ENCODE data around the gene SLC49A3. TPM values are rescaled to one million over a fixed set of nuclear protein-coding genes. Genes with fewer than 3 reads are reported as not detected.
"Not testable (repeated sequence)": the region's sequence is repeated elsewhere in the genome, so short reads cannot be mapped to it uniquely, and the experiment has no call there.

Gene SLC49A3
- total RNA-seq, 2 donors from 2014 or later, result 10.0 to 12.0 TPM

GRCh38 chr4:710116-710515 lies 21.2 kb upstream of the SLC49A3 start:
- Histone ChIP-seq H3K9me3 (no peaks in the 10 kb centered on the region), H3K4me3 (no peak overlapping the region), H3K36me3 (no peaks in the 10 kb centered on the region), H3K27ac (no peak overlapping the region), H3K4me1 (peaks cover 0 to 38% of the 10 kb centered on the region in 2 donors), H3K27me3 (no peaks in the 10 kb centered on the region)
- no peak for DNase-seq (ENCODE audit: low spot score)
- TF ChIP-seq CTCF (IDR thresholded peaks at IDR 0.05), result no peak

GRCh38 chr4:709348-709747 lies 20.4 kb upstream of the SLC49A3 start:
- no peak for DNase-seq (ENCODE audit: low spot score)
- peaks cover 0 to 43% of the 10 kb centered on the region in 2 donors for H3K4me1 ChIP-seq
- TF ChIP-seq CTCF (IDR thresholded peaks at IDR 0.05), result no peak

GRCh38 chr4:708631-708933 lies 19.6 kb upstream of the SLC49A3 start:
- peaks cover 0 to 43% of the 10 kb centered on the region in 2 donors for H3K4me1 ChIP-seq
- no peaks in the 10 kb centered on the region for H3K27me3 ChIP-seq
- H3K9me3 ChIP-seq, result no peaks in the 10 kb centered on the region
- H3K27ac ChIP-seq, result no peak overlapping the region
- TF ChIP-seq CTCF (IDR thresholded peaks at IDR 0.05), result no peak
- H3K4me3 ChIP-seq, result no peak overlapping the region
- DNase-seq (ENCODE audit: low spot score), result no peak
- H3K36me3 ChIP-seq, result no peaks in the 10 kb centered on the region

More at GRCh38 chr4:709348-709747, 20.4 kb upstream of the SLC49A3 start:
- H3K27ac ChIP-seq, result no peak overlapping the region
- H3K4me3 ChIP-seq, result no peak overlapping the region
- no peaks in the 10 kb centered on the region for H3K27me3 ChIP-seq
- no peaks in the 10 kb centered on the region for H3K9me3 ChIP-seq
- no peaks in the 10 kb centered on the region for H3K36me3 ChIP-seq

- Histone ChIP-seq H3K4me1 (peaks cover 0 to 43% of the 10 kb centered on the region in 2 donors), H3K9me3 (no peaks in the 10 kb centered on the region), H3K4me3 (no peak overlapping the region), H3K36me3 (no peaks in the 10 kb centered on the region), H3K27me3 (no peaks in the 10 kb centered on the region), H3K27ac (no peak overlapping the region)
- DNase-seq (ENCODE audit: low spot score), result no peak
- no peak for TF ChIP-seq CTCF (IDR thresholded peaks at IDR 0.05)
Measured at GRCh38 chr4:707929-708630, 19.1 kb upstream of the SLC49A3 start.

- H3K27me3 ChIP-seq, result no peaks in the 10 kb centered on the region
- peaks cover 0 to 43% of the 10 kb centered on the region in 2 donors for H3K4me1 ChIP-seq
- peak overlapping the region in 1 of 2 donors; percentile 42 for H3K27ac ChIP-seq
- TF ChIP-seq CTCF (IDR thresholded peaks at IDR 0.05), result no peak
- H3K9me3 ChIP-seq, result no peaks in the 10 kb centered on the region
- no peak for DNase-seq (ENCODE audit: low spot score)
- peak overlapping the region; percentile 74 to 82 for H3K4me3 ChIP-seq
- H3K36me3 ChIP-seq, result no peaks in the 10 kb centered on the region
Measured at GRCh38 chr4:706834-707598, 18.1 kb upstream of the SLC49A3 start.

- not testable (repeated sequence) for DNase-seq (ENCODE audit: low spot score); H3K36me3 ChIP-seq; H3K9me3 ChIP-seq; H3K27me3 ChIP-seq
- peak overlapping the region; percentile 74 to 82 for H3K4me3 ChIP-seq
- peaks cover 0 to 43% of the 10 kb centered on the region in 2 donors for H3K4me1 ChIP-seq
- peak overlapping the region; percentile 76 to 78 for H3K27ac ChIP-seq
Measured at GRCh38 chr4:706083-706633, 17.2 kb upstream of the SLC49A3 start.

Data from right atrium auricular region (tissue), 2 donors.